Hepatocyte (in vitro differentiated cells): ENCODE measurements around the gene RMI2.

Experiments
- CTCF ChIP-seq: fragments of 200-600 bp; sonication (generic); IDR thresholded peaks from 2 replicates; pipeline ENCODE4 v1.5.1; 2016; ENCODE audit warnings: antibody characterized with exemption, mild to moderate bottlenecking; ENCODE audit not compliant: poor library complexity
- EZH2 ChIP-seq: fragments of 200-600 bp; sonication (generic); IDR thresholded peaks from 2 replicates; pipeline ENCODE4 v1.6.1; 2016; ENCODE audit warnings: antibody characterized with exemption, mild to moderate bottlenecking, borderline replicate concordance

DNA sequence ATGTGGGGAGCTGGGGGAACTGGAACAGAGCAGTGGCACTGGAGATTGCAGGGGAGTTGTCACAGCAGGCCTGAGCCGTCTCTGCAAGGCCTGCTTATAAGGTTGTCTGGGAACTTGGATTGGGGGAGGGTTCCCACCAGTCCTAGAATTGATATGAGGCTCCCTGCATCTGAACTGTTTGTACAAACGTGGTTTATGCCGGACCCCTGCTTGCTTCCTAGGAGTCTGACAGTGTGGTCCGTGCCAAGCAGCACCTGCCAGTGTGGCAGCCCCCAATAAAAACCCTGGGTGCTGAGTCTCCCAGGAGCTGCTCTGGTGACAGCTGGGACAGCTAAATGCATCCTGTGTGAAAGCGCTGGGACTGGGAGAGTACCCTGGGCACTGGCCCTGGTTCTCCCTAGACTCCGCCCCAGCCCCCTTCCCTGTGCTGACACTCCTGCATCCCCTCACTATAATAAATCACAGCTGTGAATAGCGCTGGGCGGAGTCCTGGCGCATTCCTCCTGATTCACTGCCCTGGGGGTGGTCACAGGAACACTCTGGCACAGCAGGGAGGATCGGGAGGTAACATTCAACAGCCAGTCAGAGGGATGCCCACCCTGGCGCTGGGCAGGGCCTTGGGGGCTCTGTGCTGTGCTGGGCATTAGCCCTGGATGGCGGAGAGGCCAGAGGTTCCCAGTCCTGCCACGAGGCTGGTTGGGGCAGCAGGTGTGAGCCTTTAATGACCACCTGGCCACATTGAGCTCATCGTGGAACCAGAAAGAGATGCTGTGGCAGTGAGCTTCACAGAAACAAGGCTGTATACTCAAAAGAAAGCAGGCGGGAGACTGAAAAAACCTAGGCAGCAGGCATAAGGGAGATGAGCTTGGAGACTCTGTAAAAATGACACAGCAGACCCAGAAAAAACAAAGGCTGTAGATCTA lies 45.6 kb downstream of the RMI2 start:
- TF ChIP-seq CTCF (no peak), EZH2 (no peak)
